ENCODE results near the gene MRGPRF. TPM values are rescaled to one million over a fixed set of nuclear protein-coding genes. Genes with fewer than 3 reads are reported as not detected.

MRGPRF gene
- total RNA-seq, 1 donor from 2014 or later = not detected

- DNase-seq (ENCODE audit: low read depth, low spot score) = no peak
Measured at GRCh38 chr11:69050592-69051380, 37.7 kb upstream of the MRGPRF start.

- DNase-seq (ENCODE audit: low read depth, low spot score) = no peak
Measured at GRCh38 chr11:69049490-69049867, 36.4 kb upstream of the MRGPRF start.

GRCh38 chr11:69048694-69049489 lies 35.8 kb upstream of the MRGPRF start, which contains the start of gene TPCN2:
Gene TPCN2 (plus strand): TSS chr11:69048932. CDS start chr11:69048998, 66 bp downstream.
- peak; percentile 82 for DNase-seq (ENCODE audit: low read depth, low spot score)

GRCh38 chr11:69048031-69048693 lies 35.1 kb upstream of the MRGPRF start:
- no peak for DNase-seq (ENCODE audit: low read depth, low spot score)

- no peak for DNase-seq (ENCODE audit: low read depth, low spot score)
Measured at GRCh38 chr11:69044111-69045013, 31.3 kb upstream of the MRGPRF start.

GRCh38 chr11:69041516-69041915 lies 28.5 kb upstream of the MRGPRF start:
- DNase-seq (ENCODE audit: low read depth, low spot score) = no peak

GRCh38 chr11:69040581-69041260 lies 27.7 kb upstream of the MRGPRF start:
- DNase-seq (ENCODE audit: low read depth, low spot score) = no peak

GRCh38 chr11:69040051-69040450 lies 27.0 kb upstream of the MRGPRF start:
- DNase-seq (ENCODE audit: low read depth, low spot score) = no peak

GRCh38 chr11:69039501-69039900 lies 26.5 kb upstream of the MRGPRF start:
- DNase-seq (ENCODE audit: low read depth, low spot score) = no peak

- DNase-seq (ENCODE audit: low read depth, low spot score) = no peak
Measured at GRCh38 chr11:69037544-69037943, 24.5 kb upstream of the MRGPRF start.

GRCh38 chr11:69037074-69037473 lies 24.0 kb upstream of the MRGPRF start:
- no peak for DNase-seq (ENCODE audit: low read depth, low spot score)

GRCh38 chr11:69035946-69036340 lies 22.9 kb upstream of the MRGPRF start:
- DNase-seq (ENCODE audit: low read depth, low spot score) = no peak

- no peak for DNase-seq (ENCODE audit: low read depth, low spot score)
Measured at GRCh38 chr11:69035150-69035945, 22.3 kb upstream of the MRGPRF start.

GRCh38 chr11:69034123-69034867 lies 21.2 kb upstream of the MRGPRF start:
- no peak for DNase-seq (ENCODE audit: low read depth, low spot score)

GRCh38 chr11:69033431-69033830 lies 20.4 kb upstream of the MRGPRF start:
- no peak for DNase-seq (ENCODE audit: low read depth, low spot score)

GRCh38 chr11:69032833-69033232 lies 19.8 kb upstream of the MRGPRF start:
- no peak for DNase-seq (ENCODE audit: low read depth, low spot score)

- DNase-seq (ENCODE audit: low read depth, low spot score) = no peak
Measured at GRCh38 chr11:69030301-69030700, 17.3 kb upstream of the MRGPRF start.

- no peak for DNase-seq (ENCODE audit: low read depth, low spot score)
Measured at GRCh38 chr11:69027704-69028372, 14.8 kb upstream of the MRGPRF start.
